GM21529 (cell line): ENCODE measurements around the gene CCNE1.
A peak's percentile ranks its signal among the peaks of the same experiment; 100 is the strongest.

Experiments
- ATAC-seq: cut with Tn5 transposase; IDR thresholded peaks from one replicate; pipeline ENCODE4 v1.9.1; 2021; ENCODE audit not compliant: unreplicated experiment

CCNE1 gene

GRCh38 chr19:29811125-29812079 is at the start of gene CCNE1:
Gene CCNE1, plus strand, starts transcription at chr19:29811991. Its CDS starts 565 bp downstream, at chr19:29812556.
- peak; percentile 74 for ATAC-seq

- no peak for ATAC-seq
Observed at GRCh38 chr19:29763196-29763595, 48.6 kb upstream of the CCNE1 start.

DNA sequence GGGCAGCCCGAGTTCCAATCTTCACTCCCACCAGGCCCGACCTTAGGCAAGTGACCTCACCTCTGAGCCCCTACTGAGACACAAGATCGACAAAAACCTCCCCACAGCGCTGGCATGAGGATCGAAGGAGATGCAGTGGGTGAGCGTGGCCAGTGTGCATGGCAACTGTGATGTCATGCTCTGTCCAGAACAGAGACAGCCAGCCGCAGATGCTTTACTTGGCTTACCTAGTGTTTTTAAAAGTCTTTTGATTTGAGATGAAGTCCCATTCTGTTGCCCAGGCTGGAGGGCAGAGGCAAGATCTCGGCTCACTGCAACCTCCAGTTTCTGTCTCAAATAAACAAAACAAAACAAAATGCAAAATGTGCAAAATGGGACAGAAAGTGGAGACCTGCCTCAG is 47.4 kb upstream of the CCNE1 start:
- no peak for ATAC-seq

DNA sequence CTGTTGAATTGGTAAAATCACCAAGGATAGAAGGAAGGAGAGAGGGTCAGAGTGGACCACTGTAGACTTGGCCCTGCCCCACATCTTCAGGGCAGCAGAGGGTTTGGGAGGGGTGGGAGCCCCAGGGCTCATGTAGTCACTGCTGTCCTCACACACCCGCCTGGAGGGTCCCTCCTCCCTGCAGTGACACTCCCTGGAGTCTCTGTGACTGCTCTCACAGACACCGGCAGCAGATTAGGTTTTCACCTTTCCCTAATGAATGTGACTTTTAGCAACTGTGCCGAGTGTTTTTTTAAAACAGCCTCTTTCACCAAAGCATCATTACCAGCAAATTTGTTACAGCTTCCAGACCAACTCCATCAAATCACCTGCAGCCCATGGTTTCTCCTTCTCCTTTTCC is 45.7 kb upstream of the CCNE1 start:
- no peak for ATAC-seq

DNA sequence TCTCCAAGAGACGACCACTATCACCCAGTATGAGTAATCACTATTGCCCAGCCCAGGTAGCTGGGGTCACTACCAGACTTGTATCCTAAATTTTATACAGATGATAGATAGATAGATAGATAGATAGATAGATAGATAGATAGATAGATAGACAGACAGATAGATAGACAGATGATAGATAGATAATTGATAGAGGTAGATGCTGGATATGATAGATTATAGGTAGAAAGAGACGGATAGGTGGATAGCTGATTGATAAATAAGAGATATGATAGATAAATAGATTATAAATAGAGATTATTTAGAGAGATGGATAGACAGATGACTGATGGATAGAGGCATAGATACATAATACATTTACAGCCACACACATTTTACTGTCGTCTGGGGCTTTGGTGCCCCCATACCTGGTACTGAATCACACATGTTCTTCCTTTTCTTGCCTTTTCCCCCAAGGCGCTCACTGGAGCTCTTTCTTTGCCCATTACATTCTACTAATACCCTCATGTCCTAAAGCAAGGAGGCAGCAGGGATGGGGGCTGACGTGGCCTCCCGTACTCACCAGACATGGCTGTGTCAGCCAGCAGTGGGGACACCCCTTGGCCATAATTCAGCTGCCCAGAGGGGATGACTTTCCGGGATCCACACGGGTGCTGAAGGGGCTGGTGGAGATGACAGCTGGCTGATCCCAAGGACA is 44.6 kb upstream of the CCNE1 start:
- no peak for ATAC-seq

DNA sequence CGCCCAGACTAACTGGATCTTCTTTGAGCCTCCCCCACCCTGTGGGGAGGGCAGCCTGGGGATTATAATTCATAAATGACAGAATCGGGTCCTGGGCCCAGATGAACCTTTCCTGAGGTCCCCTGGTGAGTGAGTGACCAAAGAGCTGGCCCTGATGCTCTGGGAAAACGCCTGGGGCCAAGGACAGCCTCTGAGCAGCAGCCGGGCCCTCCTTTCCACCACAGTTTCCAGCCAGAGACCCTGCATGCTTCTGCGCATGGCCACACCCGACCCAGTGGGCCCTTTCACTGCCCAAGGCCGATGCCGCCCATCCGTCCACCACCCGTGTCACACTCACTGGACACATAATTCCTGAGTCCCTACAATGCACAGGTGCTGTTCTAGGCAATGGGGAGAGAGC is 43.6 kb upstream of the CCNE1 start:
- ATAC-seq: no peak

DNA sequence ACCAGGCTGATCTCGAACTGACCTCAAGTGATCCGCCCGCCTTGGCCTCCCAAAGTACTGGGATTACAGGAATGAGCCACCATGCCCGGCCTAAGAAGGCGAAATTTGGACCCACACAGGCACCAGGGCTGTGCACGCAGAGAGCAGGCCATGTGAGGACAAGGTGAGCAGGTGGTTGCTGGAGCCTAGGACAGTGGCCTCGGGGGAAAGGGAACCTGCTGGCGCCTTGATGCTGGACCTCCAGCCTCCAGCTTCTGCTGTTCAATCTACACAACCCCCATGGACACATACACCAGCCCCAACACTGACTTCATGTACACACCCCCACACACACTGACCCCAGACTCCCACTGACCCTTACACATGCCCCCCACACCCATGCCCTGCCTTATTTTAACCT is 41.8 kb upstream of the CCNE1 start:
- ATAC-seq: no peak

GRCh38 chr19:29770648-29771047 is 41.1 kb upstream of the CCNE1 start:
- ATAC-seq: no peak

GRCh38 chr19:29771708-29772414 is 39.9 kb upstream of the CCNE1 start:
- no peak for ATAC-seq

DNA sequence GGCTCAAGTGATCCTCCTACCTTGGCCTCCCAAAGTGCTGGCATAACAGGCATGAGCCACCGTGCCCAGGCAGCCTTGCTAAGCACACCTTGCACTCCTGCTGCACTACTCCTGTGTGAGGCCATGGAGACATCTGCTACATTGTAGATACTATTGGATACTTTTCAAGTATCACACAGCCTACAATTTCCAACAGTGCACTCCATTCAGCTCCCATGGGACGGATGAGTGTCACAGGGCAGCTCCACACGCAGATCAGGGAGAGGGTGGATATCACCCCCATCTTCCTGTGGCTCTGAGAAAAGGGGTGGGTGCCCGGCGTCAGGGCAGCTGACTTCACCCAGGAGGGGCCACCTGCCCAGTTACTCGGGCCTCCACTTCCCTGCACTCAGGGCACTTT is 39.1 kb upstream of the CCNE1 start:
- no peak for ATAC-seq

DNA sequence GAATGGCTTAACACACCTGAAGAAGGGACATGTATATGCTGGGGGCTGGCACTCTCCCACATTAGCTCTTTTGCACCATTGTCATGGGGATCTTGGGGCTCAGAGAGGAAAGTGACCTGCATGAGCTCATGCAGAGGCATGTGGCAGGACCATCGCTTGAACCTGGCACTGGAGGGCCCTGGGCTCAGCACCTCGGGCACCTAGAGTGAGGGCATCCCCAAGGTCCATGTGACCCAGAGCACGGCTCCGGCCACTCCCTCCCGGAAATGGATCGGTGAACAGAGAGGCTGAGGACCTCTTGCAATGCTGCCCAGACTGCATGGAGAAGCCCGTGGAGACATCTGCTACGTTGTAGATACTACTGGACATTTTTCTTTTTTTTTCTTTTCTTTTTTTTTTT is 38.6 kb upstream of the CCNE1 start:
- ATAC-seq: no peak

GRCh38 chr19:29774126-29774525 is 37.7 kb upstream of the CCNE1 start:
- ATAC-seq: no peak

- no peak for ATAC-seq
Observed at GRCh38 chr19:29777781-29778309, 33.9 kb upstream of the CCNE1 start.

DNA sequence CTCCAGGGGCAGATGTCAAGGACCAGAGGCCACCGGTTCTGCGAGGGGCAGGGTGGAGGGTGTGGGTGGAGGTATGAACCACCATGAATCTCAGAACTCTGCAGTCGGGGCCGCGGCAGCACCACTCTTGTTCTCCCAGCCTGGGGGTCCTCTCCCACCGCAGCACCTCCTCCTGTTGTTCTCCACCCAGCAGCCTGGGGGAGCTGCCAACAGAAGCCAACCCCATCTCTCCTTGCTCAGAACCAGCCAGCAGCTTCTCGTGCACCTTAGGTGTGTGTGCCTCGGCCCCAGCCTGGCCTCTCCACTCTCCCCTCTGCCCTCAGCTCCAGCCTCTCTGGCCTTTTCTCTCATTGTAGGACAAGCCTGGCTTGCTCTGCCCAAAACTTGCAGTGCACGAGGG is 31.9 kb upstream of the CCNE1 start:
- no peak for ATAC-seq

GRCh38 chr19:29781386-29782259 is 30.2 kb upstream of the CCNE1 start:
- ATAC-seq: no peak

DNA sequence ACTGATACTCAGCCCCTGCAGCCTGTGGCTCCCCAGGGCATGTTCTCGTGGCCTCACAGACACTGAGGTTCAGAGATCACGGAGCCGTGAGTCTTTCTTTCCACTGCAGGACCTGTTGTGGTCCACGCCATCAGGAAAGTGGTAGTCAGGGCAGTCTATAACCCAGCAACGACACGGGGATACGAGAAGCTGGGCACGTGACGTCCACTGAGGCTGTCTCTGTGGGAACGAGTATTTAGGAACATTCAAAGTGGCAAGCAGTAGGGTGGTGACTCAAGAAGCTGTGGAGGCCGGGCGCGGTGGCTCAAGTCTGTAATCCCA is 29.6 kb upstream of the CCNE1 start:
- no peak for ATAC-seq

DNA sequence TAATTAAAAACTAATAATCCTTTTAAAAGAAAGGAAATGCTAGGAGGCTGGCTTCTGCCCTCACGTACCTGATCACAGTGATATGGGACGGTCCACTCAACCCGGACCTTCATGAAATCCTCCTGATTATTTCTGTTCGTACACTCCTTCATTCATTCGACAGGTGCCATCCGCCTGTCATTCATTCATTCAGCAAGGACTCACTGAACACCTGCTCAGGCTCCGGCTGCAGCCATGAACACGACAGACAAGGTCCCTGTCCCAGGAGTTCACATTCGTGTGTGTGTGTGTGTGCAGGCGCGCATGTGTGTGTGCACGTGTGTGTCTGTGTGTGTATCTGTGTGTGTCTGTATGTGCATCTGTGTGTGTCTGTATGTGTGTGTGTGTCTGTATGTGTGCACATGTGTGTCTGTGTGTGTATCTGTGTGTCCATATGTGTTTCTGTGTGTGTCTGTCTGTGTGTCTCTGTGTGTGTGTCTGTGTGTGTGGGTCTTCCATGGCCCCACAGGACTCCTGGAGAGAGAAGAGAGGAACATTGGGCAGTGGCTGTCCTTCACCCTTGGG is 28.1 kb upstream of the CCNE1 start:
- no peak for ATAC-seq

DNA sequence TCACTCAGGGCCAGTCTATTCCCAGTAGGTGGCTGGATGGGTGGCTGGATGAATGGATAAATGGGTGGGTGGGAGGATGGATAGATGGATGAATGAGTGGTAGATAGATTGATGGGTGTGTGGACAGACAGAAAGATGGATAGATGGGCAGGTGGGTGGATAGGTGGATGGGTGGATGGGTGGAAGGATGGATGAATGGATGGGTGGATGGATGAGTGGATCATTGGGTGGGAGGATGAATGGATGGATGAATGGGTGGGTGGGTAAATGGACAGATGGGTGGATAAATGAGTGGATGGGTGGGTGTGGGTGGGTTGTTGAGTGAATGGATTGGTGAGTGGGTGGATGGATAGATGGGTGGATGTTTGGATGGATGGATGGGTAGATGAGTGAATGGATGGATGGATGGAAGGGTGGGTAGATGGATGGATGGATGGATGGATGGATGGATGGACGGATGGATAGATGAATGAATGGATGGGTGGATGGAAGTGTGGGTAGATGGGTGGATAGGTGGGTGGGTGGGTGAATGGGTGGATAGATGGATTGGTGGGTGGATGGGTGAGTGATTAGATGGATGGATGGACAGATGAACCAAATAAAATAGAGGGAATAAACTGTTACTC is 27.1 kb upstream of the CCNE1 start:
- no peak for ATAC-seq

DNA sequence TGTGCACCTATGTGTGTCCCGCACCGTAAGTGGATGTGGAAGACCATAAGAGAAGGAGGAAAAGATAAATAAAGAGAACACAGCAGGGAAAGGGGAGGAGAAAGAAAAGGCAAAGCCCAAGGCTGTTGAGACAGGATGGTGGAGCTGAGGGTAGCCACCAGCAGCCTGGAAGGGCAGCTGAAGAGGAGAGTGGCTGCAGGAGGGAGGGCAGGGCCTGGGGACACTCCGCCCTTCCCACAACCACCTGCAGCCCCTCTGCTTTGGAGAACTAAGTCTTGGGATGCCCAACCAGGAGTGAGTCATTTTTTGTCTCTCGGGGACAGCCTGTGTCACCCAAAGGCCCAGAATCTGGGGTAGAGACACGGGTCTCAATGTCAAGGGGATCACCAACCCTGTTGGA is 26.4 kb upstream of the CCNE1 start:
- ATAC-seq: no peak
